Activated B cell treated with CpG ODN at 0.5 μM for 24 hours (primary cell): ENCODE data around the gene ST8SIA4. TPM values are rescaled to one million over a fixed set of nuclear protein-coding genes. Genes with fewer than 3 reads are reported as not detected.

ENCODE experiments used
- ATAC-seq: fragments of 200-7000 bp; cut with Tn5 transposase; one replicate; pipeline ENCODE4 v1.10.0; 2021; ENCODE audit warnings: low read depth, mild to moderate bottlenecking, moderate library complexity
- CTCF ChIA-PET: fragments of 350-600 bp; sonication (Branson Sonifier 250); formaldehyde crosslinking; loops from one replicate; lab custom pipeline; 2021; ENCODE audit warnings: antibody characterized with exemption; lab: Charles Lee
- POLR2A ChIA-PET: fragments of 350-600 bp; sonication (Branson Sonifier 250); formaldehyde crosslinking; loops from one replicate; lab custom pipeline; 2021; ENCODE audit warnings: antibody characterized with exemption; lab: Charles Lee
- DNase-seq: peaks from one replicate; pipeline ENCODE4 v3.0.0; 2022
- H3K27ac Mint-ChIP-seq: one replicate; pipeline ENCODE4 v1.8.0; 2020; ENCODE audit warnings: mixed read lengths
- H3K27me3 Mint-ChIP-seq: one replicate; pipeline ENCODE4 v1.8.0; 2021; ENCODE audit warnings: mixed read lengths
- H3K36me3 Mint-ChIP-seq: one replicate; pipeline ENCODE4 v1.8.0; 2021; ENCODE audit warnings: low read depth, mixed read lengths
- H3K4me1 Mint-ChIP-seq: one replicate; pipeline ENCODE4 v1.8.0; 2021; ENCODE audit warnings: mixed read lengths
- H3K4me3 Mint-ChIP-seq: one replicate; pipeline ENCODE4 v1.8.0; 2020; ENCODE audit warnings: mild to moderate bottlenecking, mixed read lengths
- H3K9me3 Mint-ChIP-seq: one replicate; pipeline ENCODE4 v1.8.0; 2020; ENCODE audit warnings: mixed read lengths
- intact Hi-C: fragments of 100-400 bp; cut with micrococcal nuclease; formaldehyde crosslinking; loops from one replicate; pipeline ENCODE4 v1.15.1; 2024
- total RNA-seq: library from RNA; stranded (reverse); gene quantifications from 2 replicates; pipeline ENCODE4 v1.2.3, GENCODE V29; 2022
- TF ChIP-seq, protein P1 (sequence below): fragments of 200-600 bp; IDR thresholded peaks from one replicate; pipeline ENCODE4 v1.8.0; 2022; ENCODE audit warnings: antibody characterized with exemption, mild to moderate bottlenecking

The ST8SIA4 gene
- total RNA-seq, 1 donor from 2014 or later: 125 TPM

DNA sequence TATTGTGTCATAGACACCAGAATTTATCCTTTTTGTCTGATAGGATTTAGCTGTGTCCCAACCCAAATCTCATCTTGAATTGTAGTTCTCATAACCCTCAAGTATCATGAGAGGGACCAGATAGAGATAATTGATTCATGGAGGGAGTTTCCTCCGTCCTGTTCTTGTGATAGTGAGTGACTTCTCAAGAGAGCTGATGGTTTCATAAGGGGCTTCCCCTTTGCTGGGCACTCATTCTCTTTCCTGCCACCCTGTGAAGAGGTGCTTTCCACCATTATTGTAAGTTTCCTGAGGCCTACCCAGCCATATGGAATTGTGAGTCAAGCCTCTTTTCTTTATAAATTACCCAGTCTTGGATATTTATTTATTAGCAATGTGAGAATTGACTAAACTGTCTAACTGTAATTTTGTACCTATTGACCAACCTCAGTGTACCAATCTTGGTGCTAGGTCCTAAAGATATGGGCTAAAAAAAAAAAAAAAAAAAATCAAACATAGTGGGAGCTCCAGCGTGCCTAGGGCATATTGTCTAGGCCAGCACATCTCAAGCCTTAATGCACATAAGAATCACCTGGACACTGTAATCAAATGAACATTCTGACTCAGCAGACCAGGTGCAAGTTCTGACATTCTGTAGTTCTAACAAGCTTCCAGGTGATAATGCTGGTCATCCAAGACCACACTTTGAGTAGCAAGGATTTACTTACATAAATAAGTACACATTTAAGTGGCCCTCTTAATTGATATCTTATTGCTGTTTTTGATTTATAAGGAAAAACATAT, 30.5 kb downstream of the ST8SIA4 start:
- DNase-seq (no peak), ATAC-seq (peak; percentile 87)
- Mint-ChIP-seq H3K36me3 (peaks cover 73% of the 10 kb centered on the region), H3K27me3 (no peaks in the 10 kb centered on the region), H3K4me1 (peaks cover 52% of the 10 kb centered on the region), H3K9me3 (no peaks in the 10 kb centered on the region), H3K27ac (peak overlapping the region; percentile 68), H3K4me3 (peak overlapping the region; percentile 57)
- TF ChIP-seq, protein P1, sequence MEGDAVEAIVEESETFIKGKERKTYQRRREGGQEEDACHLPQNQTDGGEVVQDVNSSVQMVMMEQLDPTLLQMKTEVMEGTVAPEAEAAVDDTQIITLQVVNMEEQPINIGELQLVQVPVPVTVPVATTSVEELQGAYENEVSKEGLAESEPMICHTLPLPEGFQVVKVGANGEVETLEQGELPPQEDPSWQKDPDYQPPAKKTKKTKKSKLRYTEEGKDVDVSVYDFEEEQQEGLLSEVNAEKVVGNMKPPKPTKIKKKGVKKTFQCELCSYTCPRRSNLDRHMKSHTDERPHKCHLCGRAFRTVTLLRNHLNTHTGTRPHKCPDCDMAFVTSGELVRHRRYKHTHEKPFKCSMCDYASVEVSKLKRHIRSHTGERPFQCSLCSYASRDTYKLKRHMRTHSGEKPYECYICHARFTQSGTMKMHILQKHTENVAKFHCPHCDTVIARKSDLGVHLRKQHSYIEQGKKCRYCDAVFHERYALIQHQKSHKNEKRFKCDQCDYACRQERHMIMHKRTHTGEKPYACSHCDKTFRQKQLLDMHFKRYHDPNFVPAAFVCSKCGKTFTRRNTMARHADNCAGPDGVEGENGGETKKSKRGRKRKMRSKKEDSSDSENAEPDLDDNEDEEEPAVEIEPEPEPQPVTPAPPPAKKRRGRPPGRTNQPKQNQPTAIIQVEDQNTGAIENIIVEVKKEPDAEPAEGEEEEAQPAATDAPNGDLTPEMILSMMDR: no peak
- ChIA-PET POLR2A (interaction anchor here (0.7 to 4.3 kb wide), 17 partner anchors 9 to 195 kb away, joined by 3 to 92 read pairs (median 4); partner anchors contain the start of gene ST8SIA4), CTCF (interaction anchor here (1.0 to 1.5 kb wide), 5 partner anchors 22 to 100 kb away, joined by 3 to 10 read pairs (median 4); no protein-coding TSS in a partner anchor)
- intact Hi-C loops: loop anchor here (1.0 to 2.0 kb wide), 7 partner anchors 8 to 44 kb away; no protein-coding TSS in a partner anchor

DNA sequence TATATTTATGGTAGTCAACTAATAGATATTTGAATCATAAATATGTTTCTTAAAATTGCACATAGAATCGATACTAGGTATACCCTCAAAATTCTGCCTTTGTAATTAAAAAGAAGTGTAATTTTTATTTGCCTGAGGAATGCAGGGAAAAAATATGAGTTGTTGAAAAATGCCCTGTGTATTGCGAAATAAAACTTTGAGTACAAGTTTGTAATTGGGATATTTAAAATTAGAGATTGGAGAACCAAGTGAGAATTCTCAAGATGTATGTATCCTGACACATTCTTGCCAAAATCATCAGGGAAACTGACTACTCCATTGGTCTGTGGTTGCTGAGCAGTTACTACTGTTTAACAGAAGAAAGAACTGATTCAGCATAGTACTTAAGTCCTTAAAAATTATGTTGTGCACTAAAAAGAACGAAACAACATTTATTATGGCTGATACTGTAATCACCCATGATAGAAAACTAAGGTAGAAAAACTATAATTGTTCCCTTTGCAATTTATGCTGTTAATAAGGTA, 36.0 kb downstream of the ST8SIA4 start:
- Mint-ChIP-seq H3K9me3 (no peaks in the 10 kb centered on the region), H3K4me1 (peaks cover 31% of the 10 kb centered on the region), H3K27ac (peak overlapping the region; percentile 56), H3K36me3 (peaks cover 56% of the 10 kb centered on the region), H3K27me3 (no peaks in the 10 kb centered on the region), H3K4me3 (no peak overlapping the region)
- ATAC-seq (no peak), DNase-seq (no peak)
- TF ChIP-seq, protein P1: no peak
- ChIA-PET CTCF (no interaction called here), POLR2A (no interaction called here)
- intact Hi-C loops: no loop called here

- no peak overlapping the region for H3K4me3 Mint-ChIP-seq
- peaks cover 37% of the 10 kb centered on the region for H3K4me1 Mint-ChIP-seq
- no peak for DNase-seq
- no peaks in the 10 kb centered on the region for H3K27me3 Mint-ChIP-seq
- ATAC-seq: no peak
- CTCF ChIA-PET: no interaction called here
- H3K9me3 Mint-ChIP-seq: no peaks in the 10 kb centered on the region
- peak overlapping the region; percentile 37 for H3K27ac Mint-ChIP-seq
- peaks cover 57% of the 10 kb centered on the region for H3K36me3 Mint-ChIP-seq
- intact Hi-C loops: loop anchor here (1.0 kb wide), 1 partner anchor 7 kb away; no protein-coding TSS in a partner anchor
- TF ChIP-seq, protein P1: no peak
- POLR2A ChIA-PET: interaction anchor here (1.5 kb wide), 1 partner anchor 8 kb away, joined by 3 read pairs; no protein-coding TSS in a partner anchor
Measured at GRCh38 chr5:100864931-100865330, 38.2 kb downstream of the ST8SIA4 start.

DNA sequence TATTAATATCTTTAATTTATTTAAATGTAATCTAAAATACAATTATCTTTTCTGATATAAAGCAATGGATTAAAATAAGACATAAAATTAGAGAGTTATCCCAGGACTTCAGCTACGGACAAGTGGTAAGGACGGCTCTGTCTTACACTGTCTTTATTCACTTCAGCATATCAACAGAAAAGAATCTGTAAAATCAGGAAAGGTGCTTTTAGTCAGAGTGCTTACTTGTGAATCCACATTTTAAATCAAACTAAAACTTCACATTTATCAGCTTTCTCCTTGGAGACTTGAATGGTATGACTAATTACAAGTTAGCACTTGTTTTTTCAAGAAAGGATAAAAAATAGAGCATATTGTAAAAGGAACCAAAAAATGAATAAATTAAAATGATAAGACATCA, 39.3 kb downstream of the ST8SIA4 start:
- Mint-ChIP-seq H3K9me3 (no peaks in the 10 kb centered on the region), H3K4me1 (peaks cover 40% of the 10 kb centered on the region), H3K27me3 (no peaks in the 10 kb centered on the region), H3K36me3 (peaks cover 52% of the 10 kb centered on the region), H3K27ac (no peak overlapping the region), H3K4me3 (no peak overlapping the region)
- CTCF ChIA-PET: no interaction called here
- no peak for ATAC-seq
- DNase-seq: no peak
- intact Hi-C loops: loop anchor here (1.0 kb wide), 1 partner anchor 9 kb away; no protein-coding TSS in a partner anchor
- TF ChIP-seq, protein P1: no peak
- POLR2A ChIA-PET: interaction anchor here (0.6 to 1.5 kb wide), 3 partner anchors 9 to 37 kb away, joined by 3 to 4 read pairs (median 3); no protein-coding TSS in a partner anchor

GRCh38 chr5:100861148-100861547, 41.9 kb downstream of the ST8SIA4 start:
- Mint-ChIP-seq H3K27me3 (no peaks in the 10 kb centered on the region), H3K4me3 (no peak overlapping the region), H3K4me1 (peaks cover 47% of the 10 kb centered on the region), H3K36me3 (peaks cover 47% of the 10 kb centered on the region), H3K9me3 (no peaks in the 10 kb centered on the region), H3K27ac (peak overlapping the region; percentile 60)
- ChIA-PET CTCF (no interaction called here), POLR2A (interaction anchor here (0.7 to 2.0 kb wide), 3 partner anchors 19 to 42 kb away, joined by 3 to 6 read pairs (median 5); partner anchors contain the start of gene ST8SIA4)
- DNase-seq: no peak
- ATAC-seq: no peak
- intact Hi-C loops: loop anchor here (1.0 kb wide), 1 partner anchor 8 kb away; no protein-coding TSS in a partner anchor
- TF ChIP-seq, protein P1: no peak
